PC-3 (cell line): ENCODE results near the gene HUS1.

ENCODE experiments used
- EZH2 ChIP-seq: fragments of 300-600 bp; sonication (generic); IDR thresholded peaks from one replicate; pipeline ENCODE4 v1.6.1; 2017; ENCODE audit warnings: antibody characterized with exemption, mild to moderate bottlenecking, low read length; ENCODE audit not compliant: unreplicated experiment
- EZH2phosphoT487 ChIP-seq: fragments of 300-600 bp; sonication (generic); IDR thresholded peaks from 2 replicates; pipeline ENCODE4 v1.6.1; 2018; ENCODE audit warnings: mild to moderate bottlenecking, antibody characterized with exemption, low read length, borderline replicate concordance
- TF ChIP-seq, protein P1 (sequence below): fragments of 300-600 bp; sonication (generic); conservative IDR thresholded peaks from 2 replicates; pipeline ENCODE4 v1.5.1; 2017; ENCODE audit warnings: antibody characterized with exemption, low read depth, mild to moderate bottlenecking, low read length

DNA sequence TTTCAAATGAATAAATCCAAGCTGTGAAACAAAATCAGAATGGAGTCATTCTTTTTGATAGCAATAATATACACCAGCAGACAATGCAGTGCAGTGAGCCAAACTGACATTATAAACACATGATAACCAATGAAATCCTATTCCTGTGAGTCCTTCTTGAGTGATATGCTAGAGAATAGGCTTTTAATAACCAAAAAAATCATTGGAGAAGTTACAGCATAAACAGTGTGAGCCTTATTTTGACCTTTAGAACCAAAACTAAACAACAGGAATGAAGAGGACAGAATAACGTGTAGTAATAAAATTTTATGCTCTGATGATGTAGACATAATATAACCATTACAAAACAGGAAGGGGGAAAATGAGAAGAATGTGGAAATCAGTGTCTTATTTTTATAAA, 8.7 kb downstream of the HUS1 start:
- TF ChIP-seq EZH2, result no peak
- TF ChIP-seq, protein P1, sequence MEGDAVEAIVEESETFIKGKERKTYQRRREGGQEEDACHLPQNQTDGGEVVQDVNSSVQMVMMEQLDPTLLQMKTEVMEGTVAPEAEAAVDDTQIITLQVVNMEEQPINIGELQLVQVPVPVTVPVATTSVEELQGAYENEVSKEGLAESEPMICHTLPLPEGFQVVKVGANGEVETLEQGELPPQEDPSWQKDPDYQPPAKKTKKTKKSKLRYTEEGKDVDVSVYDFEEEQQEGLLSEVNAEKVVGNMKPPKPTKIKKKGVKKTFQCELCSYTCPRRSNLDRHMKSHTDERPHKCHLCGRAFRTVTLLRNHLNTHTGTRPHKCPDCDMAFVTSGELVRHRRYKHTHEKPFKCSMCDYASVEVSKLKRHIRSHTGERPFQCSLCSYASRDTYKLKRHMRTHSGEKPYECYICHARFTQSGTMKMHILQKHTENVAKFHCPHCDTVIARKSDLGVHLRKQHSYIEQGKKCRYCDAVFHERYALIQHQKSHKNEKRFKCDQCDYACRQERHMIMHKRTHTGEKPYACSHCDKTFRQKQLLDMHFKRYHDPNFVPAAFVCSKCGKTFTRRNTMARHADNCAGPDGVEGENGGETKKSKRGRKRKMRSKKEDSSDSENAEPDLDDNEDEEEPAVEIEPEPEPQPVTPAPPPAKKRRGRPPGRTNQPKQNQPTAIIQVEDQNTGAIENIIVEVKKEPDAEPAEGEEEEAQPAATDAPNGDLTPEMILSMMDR, result no peak
- no peak for TF ChIP-seq EZH2phosphoT487
